ENCODE data around the gene PICK1. TPM values are rescaled to one million over a fixed set of nuclear protein-coding genes. Genes with fewer than 3 reads are reported as not detected.

PICK1 gene
- total RNA-seq, 4 donors from 2014 or later = 52.2 to 81.4 (median 57.5) TPM

- peaks cover 12 to 29% of the 10 kb centered on the region in 2 donors for H3K4me1 ChIP-seq
- TF ChIP-seq CTCF (IDR thresholded peaks at IDR 0.05) (no peak), POLR2A (IDR thresholded peaks at IDR 0.05) (no peak)
- 87 to 89% methylated on average over 14 to 17 of the region's 25 CpGs for WGBS, 2 donors
- no peaks in the 10 kb centered on the region for H3K36me3 ChIP-seq
- intact Hi-C loops (cut with DNase I) = no loop called here
- peaks cover 4% of the 10 kb centered on the region for H3K27me3 ChIP-seq
- no peak for DNase-seq
- no peak overlapping the region for H3K27ac ChIP-seq
- H3K4me3 ChIP-seq (replicated peaks in 1 of 3) = no peak overlapping the region
- H3K9me3 ChIP-seq = no peaks in the 10 kb centered on the region
These were observed 29.0 kb downstream of the PICK1 start for GRCh38 chr22:38086001-38086845.

- Histone ChIP-seq H3K27ac (no peak overlapping the region), H3K4me1 (peaks cover 7 to 22% of the 10 kb centered on the region in 2 donors), H3K36me3 (no peaks in the 10 kb centered on the region), H3K27me3 (peaks cover 4% of the 10 kb centered on the region), H3K9me3 (no peaks in the 10 kb centered on the region), H3K4me3 (replicated peaks in 1 of 3) (no peak overlapping the region)
- intact Hi-C loops (cut with DNase I) = no loop called here
- DNase-seq = no peak
- WGBS, 2 donors = 92 to 95% methylated on average over 13 of the region's 13 CpGs
- TF ChIP-seq CTCF (IDR thresholded peaks at IDR 0.05) (no peak), POLR2A (IDR thresholded peaks at IDR 0.05) (no peak)
These were observed 29.7 kb downstream of the PICK1 start for GRCh38 chr22:38086942-38087341.

- no peak overlapping the region for H3K4me3 ChIP-seq (replicated peaks in 1 of 3)
- no peak for DNase-seq
- H3K36me3 ChIP-seq = no peaks in the 10 kb centered on the region
- intact Hi-C loops (cut with DNase I) = no loop called here
- 88 to 91% methylated on average over 12 of the region's 12 CpGs for WGBS, 2 donors
- TF ChIP-seq POLR2A (IDR thresholded peaks at IDR 0.05) = no peak
- no peak for TF ChIP-seq CTCF (IDR thresholded peaks at IDR 0.05)
- peaks cover 0 to 13% of the 10 kb centered on the region in 2 donors for H3K4me1 ChIP-seq
- H3K27ac ChIP-seq = no peak overlapping the region
- H3K27me3 ChIP-seq = no peaks in the 10 kb centered on the region
- no peaks in the 10 kb centered on the region for H3K9me3 ChIP-seq
These were observed 30.7 kb downstream of the PICK1 start for GRCh38 chr22:38087855-38088254.

GRCh38 chr22:38088629-38089473 lies 31.6 kb downstream of the PICK1 start:
- TF ChIP-seq POLR2A (IDR thresholded peaks at IDR 0.05) = no peak
- no peak for TF ChIP-seq CTCF (IDR thresholded peaks at IDR 0.05)
- no peak for DNase-seq

More at GRCh38 chr22:38088629-38089473, 31.6 kb downstream of the PICK1 start:
- intact Hi-C loops (cut with DNase I) = no loop called here
- H3K27ac ChIP-seq = no peak overlapping the region
- H3K36me3 ChIP-seq = no peaks in the 10 kb centered on the region
- 15 to 67% methylated on average over 6 to 8 of the region's 85 CpGs for WGBS, 2 donors
- H3K9me3 ChIP-seq = no peaks in the 10 kb centered on the region
- H3K4me3 ChIP-seq (replicated peaks in 1 of 3) = no peak overlapping the region
- no peaks in the 10 kb centered on the region for H3K27me3 ChIP-seq
- peaks cover 0 to 13% of the 10 kb centered on the region in 2 donors for H3K4me1 ChIP-seq

Data from thyroid gland (tissue), 4 donors.